22Rv1 (cell line): ENCODE data around the gene MSANTD1.

ENCODE experiments used
- H3K27ac ChIP-seq: fragments of 450-650 bp; 2 replicates; pipeline ENCODE4 v1.5.1; 2017
- ZFX ChIP-seq: fragments of 450-650 bp; IDR thresholded peaks from 2 replicates; pipeline ENCODE4 v1.6.1; 2017; ENCODE audit warnings: antibody characterized with exemption, borderline replicate concordance
- TF ChIP-seq, protein P1 (sequence below): fragments of 450-650 bp; IDR thresholded peaks from 2 replicates; pipeline ENCODE4 v1.5.1; 2017; ENCODE audit warnings: mild to moderate bottlenecking

MSANTD1 gene

DNA sequence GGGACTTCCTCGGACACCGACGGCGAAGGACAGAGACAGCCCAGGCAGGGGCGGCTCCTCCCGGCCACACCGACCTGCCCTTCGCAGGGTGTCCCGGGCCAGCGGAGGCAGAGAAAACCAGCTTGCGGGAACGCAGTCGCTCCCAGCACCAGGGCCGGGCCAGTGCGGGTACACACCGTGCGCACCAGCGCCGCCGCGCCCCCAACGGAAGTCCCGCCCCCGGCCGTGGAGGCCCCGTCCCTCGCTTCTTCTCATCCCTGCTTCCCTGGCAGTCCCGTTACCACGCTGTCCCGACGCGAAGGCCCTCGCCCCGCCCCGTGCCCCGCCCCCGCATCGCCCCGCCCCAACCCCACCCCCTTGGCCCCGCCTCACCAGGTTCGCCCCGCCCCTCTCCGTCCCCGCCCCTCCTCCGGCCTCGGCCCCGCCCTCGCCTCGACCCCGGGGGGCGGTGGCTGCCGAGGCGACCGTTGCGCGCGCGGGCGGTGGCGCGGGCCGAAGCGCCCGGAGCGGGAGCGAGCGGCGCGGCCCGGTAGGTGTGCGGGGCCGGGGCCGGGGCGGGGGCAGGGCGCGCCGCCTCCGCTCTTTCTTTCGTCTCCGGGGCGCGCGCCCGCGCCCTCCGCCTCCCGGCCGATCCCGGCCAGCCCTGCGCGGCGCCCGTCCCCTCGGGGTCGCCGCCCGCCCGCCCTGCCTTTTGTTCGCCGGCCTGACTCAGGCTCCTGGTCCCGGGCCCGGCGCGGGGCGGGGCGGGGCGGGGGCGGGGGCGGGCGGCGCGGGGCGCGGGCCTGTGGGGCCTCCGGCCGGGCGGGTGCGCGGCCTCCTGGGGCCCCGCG, 43.8 kb downstream of the MSANTD1 start, which contains the start of gene RGS12:
Gene RGS12 (plus strand): TSS at position 451 of the 830 bp plus-strand sequence. CDS start 23,150 bp downstream, outside the sequence.
- TF ChIP-seq, protein P1, sequence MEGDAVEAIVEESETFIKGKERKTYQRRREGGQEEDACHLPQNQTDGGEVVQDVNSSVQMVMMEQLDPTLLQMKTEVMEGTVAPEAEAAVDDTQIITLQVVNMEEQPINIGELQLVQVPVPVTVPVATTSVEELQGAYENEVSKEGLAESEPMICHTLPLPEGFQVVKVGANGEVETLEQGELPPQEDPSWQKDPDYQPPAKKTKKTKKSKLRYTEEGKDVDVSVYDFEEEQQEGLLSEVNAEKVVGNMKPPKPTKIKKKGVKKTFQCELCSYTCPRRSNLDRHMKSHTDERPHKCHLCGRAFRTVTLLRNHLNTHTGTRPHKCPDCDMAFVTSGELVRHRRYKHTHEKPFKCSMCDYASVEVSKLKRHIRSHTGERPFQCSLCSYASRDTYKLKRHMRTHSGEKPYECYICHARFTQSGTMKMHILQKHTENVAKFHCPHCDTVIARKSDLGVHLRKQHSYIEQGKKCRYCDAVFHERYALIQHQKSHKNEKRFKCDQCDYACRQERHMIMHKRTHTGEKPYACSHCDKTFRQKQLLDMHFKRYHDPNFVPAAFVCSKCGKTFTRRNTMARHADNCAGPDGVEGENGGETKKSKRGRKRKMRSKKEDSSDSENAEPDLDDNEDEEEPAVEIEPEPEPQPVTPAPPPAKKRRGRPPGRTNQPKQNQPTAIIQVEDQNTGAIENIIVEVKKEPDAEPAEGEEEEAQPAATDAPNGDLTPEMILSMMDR: no peak
- TF ChIP-seq ZFX: no peak
- H3K27ac ChIP-seq: peak within 1 kb of the TSS; percentile 93

DNA sequence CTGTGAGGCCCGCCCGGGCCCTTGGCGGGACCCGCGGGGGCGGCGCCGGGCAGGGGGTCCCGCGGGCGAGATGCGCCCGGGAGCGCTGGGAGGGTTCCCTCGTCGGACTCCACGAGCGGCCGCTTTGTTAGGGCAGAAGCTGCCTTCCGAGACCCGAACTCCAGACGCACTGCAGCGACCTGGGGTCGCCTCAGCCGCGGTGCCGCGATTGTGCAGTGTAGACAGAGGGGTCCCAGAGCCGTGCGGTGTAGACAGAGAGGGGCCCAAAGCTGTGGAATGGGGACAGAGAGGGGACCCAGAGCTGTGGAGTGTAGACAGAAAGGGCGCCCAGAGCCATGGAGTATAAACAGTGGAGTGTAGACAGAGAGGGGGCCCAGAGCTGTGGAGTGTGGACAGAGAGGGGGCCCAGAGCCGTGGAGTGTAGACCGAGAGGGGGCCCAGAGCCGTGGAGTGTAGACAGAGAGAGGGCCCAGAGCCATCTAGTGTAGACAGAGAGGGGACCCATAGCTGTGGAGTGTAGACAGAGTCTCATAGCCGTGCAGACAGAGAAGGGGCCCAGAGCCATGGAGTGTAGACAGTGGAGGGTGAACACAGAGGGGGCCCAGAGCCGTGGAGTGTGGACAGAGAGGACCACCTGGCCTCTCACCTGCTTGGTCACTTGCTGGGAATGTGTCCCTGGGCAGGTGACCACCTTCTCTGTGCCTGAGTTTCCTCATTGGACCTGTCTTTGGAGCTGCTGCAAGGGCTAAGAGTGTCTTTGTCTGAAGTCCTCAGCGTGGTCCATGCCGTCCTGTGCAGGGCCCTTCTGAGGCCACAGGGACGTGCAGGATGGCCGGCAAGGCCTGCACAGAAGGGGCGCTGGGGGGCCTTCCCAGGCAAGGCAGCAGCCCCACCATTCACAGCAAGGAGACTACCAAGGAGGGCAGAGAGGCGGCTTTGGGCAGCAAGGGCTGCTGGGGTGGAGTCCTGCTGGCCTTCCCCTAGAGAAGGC, 44.7 kb downstream of the MSANTD1 start:
- H3K27ac ChIP-seq: peak overlapping the region; percentile 93

DNA sequence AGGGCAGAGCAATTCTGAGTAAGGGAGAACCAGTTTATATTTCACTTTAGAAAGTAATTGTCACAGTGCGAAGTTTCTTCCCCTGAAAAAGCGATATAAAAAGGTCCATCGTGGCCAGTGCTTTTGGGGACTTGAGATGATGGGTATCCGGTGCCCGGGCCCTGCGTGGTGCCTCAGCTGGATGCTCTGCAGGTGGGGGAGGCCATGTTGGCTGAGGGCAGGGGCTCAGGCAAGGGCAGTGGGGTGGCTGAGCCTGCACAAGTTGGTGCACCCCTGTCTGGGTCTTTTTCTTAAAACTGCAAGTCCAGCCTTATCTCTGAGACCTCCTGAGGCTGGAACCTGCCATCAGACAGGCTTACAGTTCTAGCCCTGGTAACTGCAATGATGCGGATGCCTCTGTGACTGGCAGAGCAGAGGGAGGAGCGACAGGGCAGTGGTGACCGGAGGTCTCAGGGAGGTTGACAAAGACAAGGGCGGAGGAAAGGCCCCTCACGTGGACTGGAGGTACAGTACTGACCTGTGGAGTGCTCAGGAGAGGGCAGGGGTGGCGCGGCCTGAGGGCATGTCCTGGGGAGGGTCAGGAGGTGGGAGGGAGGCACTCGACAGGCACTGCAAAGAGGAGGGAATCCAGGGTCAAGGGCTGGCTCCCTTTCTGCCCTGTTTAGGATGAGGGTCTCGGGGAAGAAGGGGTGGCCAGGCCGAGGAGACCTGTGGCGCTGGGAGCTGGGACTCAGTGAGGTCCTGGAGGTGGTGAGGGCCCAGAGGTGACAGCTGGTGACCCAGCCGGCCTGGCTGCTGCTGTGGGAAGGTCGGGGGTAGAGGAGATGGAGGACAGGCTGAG, 45.7 kb downstream of the MSANTD1 start:
- no peak overlapping the region for H3K27ac ChIP-seq

More for the DNA sequence above, 44.7 kb downstream of the MSANTD1 start:
- TF ChIP-seq, protein P1: no peak
- no peak for TF ChIP-seq ZFX

DNA sequence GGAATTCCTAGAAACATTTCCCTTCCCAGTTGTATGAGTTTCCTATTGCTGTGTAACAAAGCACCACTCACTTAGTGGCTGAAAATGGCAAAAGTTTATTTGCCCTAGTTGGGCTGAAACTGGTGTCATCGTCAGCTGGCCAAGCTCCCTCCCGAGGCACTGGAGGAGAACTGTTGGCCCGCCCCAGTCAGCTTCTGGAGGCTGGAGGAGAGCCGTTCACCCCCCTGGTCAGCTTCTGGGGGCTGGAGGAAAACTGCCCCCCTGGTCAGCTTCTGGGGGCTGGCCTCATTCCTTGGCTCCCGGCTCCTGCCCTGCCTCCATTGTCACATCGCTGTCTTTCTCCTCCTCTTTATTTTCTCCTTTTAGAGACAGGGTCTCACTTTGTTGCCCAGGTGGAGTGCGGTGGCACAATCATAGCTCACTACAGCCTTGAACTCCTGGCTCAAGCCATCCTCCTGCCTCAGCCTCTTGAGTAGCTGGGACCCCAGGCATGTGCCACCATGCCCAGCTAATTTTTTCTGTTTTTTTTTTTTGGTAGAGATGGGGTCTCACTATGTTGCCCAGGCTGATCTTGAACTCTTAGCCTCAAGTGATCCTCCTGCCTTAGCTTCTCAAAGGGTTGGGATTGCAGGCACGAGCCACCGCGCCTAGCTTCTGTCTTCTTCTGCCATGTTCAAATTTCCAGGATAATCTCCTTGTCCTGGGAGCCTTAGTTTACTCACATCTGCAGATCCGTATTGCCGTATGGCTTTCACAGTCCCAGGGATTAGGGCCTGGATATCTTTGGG, 47.1 kb downstream of the MSANTD1 start:
- no peak overlapping the region for H3K27ac ChIP-seq
- no peak for TF ChIP-seq ZFX
- TF ChIP-seq, protein P1: no peak

More for the DNA sequence above, 45.7 kb downstream of the MSANTD1 start:
- TF ChIP-seq ZFX: no peak
- TF ChIP-seq, protein P1: no peak

DNA sequence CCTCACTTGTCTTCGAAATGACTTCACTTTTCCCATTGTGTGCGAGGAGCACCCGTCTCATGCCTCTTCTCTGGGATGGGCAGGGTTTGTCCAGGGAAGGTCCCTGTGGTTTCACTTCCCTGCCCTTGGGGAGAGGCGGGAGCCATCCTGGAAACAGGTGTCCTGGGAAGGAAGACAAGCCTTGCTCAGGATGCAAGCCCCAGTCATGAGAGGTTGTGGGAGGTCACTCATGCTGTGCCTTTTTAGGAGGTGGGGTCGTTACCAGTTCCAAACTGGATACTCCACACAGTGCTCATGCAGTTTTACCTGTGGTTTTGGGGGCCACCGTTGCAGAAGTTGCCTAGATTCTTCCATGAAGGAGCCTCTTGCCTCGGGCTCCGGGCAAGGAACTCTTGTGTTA, 47.7 kb downstream of the MSANTD1 start:
- no peak for TF ChIP-seq ZFX
- TF ChIP-seq, protein P1: no peak
- H3K27ac ChIP-seq: no peak overlapping the region
